ENCODE measurements around the gene RBX1.
"Not testable (repeated sequence)": the region's sequence is repeated elsewhere in the genome, so short reads cannot be mapped to it uniquely, and the experiment has no call there.

RBX1 gene

DNA sequence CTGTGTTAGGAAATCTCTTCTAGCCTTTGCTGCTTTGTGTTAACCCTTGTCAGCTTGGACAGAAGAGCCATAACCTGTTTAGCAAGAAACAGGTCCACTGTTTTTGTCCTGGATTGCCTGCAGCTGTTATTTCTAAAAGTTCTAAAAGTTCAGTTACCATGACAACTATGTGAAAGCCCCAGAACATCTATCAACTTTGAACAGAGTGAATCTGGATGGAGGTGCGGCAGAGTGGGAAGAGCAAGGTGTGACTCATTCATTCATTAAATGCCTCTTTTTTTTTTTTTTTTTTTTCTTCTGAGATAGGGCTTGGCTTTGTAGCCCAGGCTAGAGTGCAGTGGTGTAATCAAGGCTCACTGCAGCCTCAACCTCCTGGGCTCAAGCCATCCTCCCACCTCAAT is 50.5 kb downstream of the RBX1 start:
- Histone ChIP-seq H3K4me1 (no peaks in the 10 kb centered on the region), H3K9ac (no peak overlapping the region), H2AFZ (no peak overlapping the region), H3K27me3 (ENCODE audit: control insufficient read depth, insufficient read depth, low read length) (no peaks in the 10 kb centered on the region), H3K9me3 (ENCODE audit: control insufficient read depth, low read length) (no peaks in the 10 kb centered on the region), H3K36me3 (ENCODE audit: control insufficient read depth, insufficient read depth, low read length) (no peaks in the 10 kb centered on the region), H3K27ac (no peak overlapping the region), H3K4me3 (ENCODE audit: low read depth, low read length) (no peak overlapping the region), H3K79me2 (no peaks in the 10 kb centered on the region), H3K4me2 (ENCODE audit: low read length) (no peak overlapping the region)
- TF ChIP-seq CTCF (IDR thresholded peaks at IDR 0.05): no peak

DNA sequence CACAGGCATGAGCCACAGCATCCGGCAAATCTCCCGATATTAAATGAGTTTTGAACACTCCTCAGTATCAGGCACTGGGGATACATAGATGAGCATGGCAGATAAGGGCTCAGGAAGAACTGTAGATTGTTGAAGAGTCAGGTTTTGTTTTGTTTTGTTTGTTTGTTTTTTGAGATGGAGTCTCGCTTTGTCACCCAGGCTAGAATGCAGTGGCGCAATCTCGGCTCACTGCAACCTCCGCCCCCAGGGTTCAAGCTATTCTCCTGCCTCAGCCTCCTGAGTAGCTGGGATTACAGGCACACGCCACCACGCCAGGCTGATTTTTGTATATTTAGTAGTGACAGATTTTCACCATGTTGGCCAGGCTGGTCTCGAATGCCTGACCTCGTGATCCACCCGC is 51.2 kb downstream of the RBX1 start:
- not testable (repeated sequence) for H3K9me3 ChIP-seq (ENCODE audit: control insufficient read depth, low read length)

DNA sequence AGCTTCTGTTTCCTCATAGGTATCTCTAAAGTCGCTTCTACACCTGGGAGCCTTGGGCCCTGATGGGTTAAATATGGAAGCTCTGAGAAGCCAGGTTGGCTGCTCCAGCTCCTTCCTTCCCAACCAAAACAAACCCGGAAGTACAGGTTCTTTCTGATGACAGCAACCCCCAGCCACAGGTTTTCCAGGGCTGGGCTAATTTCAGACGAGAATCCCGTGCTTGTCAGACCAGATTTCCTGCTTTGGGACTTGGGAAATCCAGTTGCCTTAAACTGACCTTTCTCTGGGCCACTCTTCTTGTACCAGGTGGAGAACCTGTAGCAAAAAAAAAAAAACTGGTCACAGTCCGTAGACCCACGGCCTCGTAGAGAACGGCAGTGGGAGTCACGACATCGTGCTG is 51.9 kb downstream of the RBX1 start:
- Histone ChIP-seq H3K4me3 (ENCODE audit: low read depth, low read length) (no peak overlapping the region), H3K4me2 (ENCODE audit: low read length) (no peak overlapping the region), H3K9ac (no peak overlapping the region), H3K4me1 (no peaks in the 10 kb centered on the region), H3K79me2 (no peaks in the 10 kb centered on the region), H2AFZ (no peak overlapping the region), H3K27me3 (ENCODE audit: control insufficient read depth, insufficient read depth, low read length) (no peaks in the 10 kb centered on the region), H3K27ac (no peak overlapping the region), H3K9me3 (ENCODE audit: control insufficient read depth, low read length) (no peaks in the 10 kb centered on the region), H3K36me3 (ENCODE audit: control insufficient read depth, insufficient read depth, low read length) (no peaks in the 10 kb centered on the region)
- TF ChIP-seq CTCF (IDR thresholded peaks at IDR 0.05): no peak

More for the DNA sequence above, 51.2 kb downstream of the RBX1 start:
- H3K4me1 ChIP-seq; H3K9ac ChIP-seq; H3K79me2 ChIP-seq; H3K4me3 ChIP-seq (ENCODE audit: low read depth, low read length); H3K4me2 ChIP-seq (ENCODE audit: low read length); H3K27ac ChIP-seq; H2AFZ ChIP-seq; H3K36me3 ChIP-seq (ENCODE audit: control insufficient read depth, insufficient read depth, low read length); H3K27me3 ChIP-seq (ENCODE audit: control insufficient read depth, insufficient read depth, low read length): not testable (repeated sequence)

DNA sequence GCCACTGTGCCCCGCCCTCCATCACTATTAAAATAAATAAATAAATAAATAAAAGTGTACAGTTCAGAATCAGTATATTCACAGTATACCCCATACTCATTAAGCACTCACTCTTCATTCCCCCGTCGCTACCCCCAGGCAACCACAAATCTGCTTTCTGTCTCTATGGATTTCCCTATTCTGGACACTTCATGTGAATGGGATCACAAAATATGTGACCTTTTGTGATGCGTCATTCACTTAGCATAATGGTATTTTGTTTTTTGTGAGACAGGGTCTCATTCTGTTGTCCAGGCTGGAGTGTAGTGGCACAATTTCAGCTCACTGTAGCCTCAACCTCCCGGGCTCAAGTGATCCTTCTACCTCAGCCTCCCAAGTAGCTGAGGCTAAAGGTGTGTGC is 52.8 kb downstream of the RBX1 start:
- H3K4me2 ChIP-seq (ENCODE audit: low read length): no peak overlapping the region
- H3K27ac ChIP-seq: no peak overlapping the region
- H3K9ac ChIP-seq: no peak overlapping the region
- no peaks in the 10 kb centered on the region for H3K36me3 ChIP-seq (ENCODE audit: control insufficient read depth, insufficient read depth, low read length)
- H3K4me1 ChIP-seq: no peaks in the 10 kb centered on the region
- no peaks in the 10 kb centered on the region for H3K79me2 ChIP-seq
- H3K27me3 ChIP-seq (ENCODE audit: control insufficient read depth, insufficient read depth, low read length): no peaks in the 10 kb centered on the region
- TF ChIP-seq CTCF (IDR thresholded peaks at IDR 0.05): no peak
- H3K9me3 ChIP-seq (ENCODE audit: control insufficient read depth, low read length): no peaks in the 10 kb centered on the region
- H2AFZ ChIP-seq: no peak overlapping the region
- H3K4me3 ChIP-seq (ENCODE audit: low read depth, low read length): no peak overlapping the region

- H3K27ac ChIP-seq: no peak overlapping the region
Observed at GRCh38 chr22:41009222-41009948, 58.2 kb downstream of the RBX1 start.

More at GRCh38 chr22:41009222-41009948, 58.2 kb downstream of the RBX1 start:
- no peak overlapping the region for H3K9ac ChIP-seq
- TF ChIP-seq CTCF (IDR thresholded peaks at IDR 0.05): no peak
- H3K36me3 ChIP-seq (ENCODE audit: control insufficient read depth, insufficient read depth, low read length): no peaks in the 10 kb centered on the region
- no peaks in the 10 kb centered on the region for H3K9me3 ChIP-seq (ENCODE audit: control insufficient read depth, low read length)
- no peaks in the 10 kb centered on the region for H3K4me1 ChIP-seq
- no peak overlapping the region for H3K4me2 ChIP-seq (ENCODE audit: low read length)
- H3K27me3 ChIP-seq (ENCODE audit: control insufficient read depth, insufficient read depth, low read length): no peaks in the 10 kb centered on the region
- no peak overlapping the region for H2AFZ ChIP-seq
- H3K4me3 ChIP-seq (ENCODE audit: low read depth, low read length): no peak overlapping the region
- H3K79me2 ChIP-seq: no peaks in the 10 kb centered on the region
